Upper lobe of right lung (tissue), 1 donor: ENCODE results near the gene MCM3. TPM values are rescaled to one million over a fixed set of nuclear protein-coding genes. Genes with fewer than 3 reads are reported as not detected.

Source experiments
- ATAC-seq: fragments of 200-7000 bp; cut with Tn5 transposase; one replicate; pipeline ENCODE4 v1.9.1; 2020; ENCODE audit warnings: mild to moderate bottlenecking, moderate library complexity
- DNase-seq: peaks from one replicate; pipeline ENCODE4 v3.0.0-alpha.2; 2020
- H3K27ac ChIP-seq: fragments of 200-600 bp; one replicate; pipeline ENCODE4 v1.8.0; 2022
- H3K27me3 ChIP-seq: fragments of 200-600 bp; one replicate; pipeline ENCODE4 v1.8.0; 2022; ENCODE audit warnings: mild to moderate bottlenecking
- H3K36me3 ChIP-seq: fragments of 200-600 bp; one replicate; pipeline ENCODE4 v1.8.0; 2022
- H3K4me1 ChIP-seq: fragments of 200-600 bp; one replicate; pipeline ENCODE4 v1.8.0; 2022
- H3K4me3 ChIP-seq: fragments of 200-600 bp; one replicate; pipeline ENCODE4 v1.8.0; 2022; ENCODE audit warnings: mild to moderate bottlenecking
- H3K9me3 ChIP-seq: fragments of 200-600 bp; one replicate; pipeline ENCODE4 v1.8.0; 2022
- CTCF ChIP-seq: fragments of 200-600 bp; IDR thresholded peaks from one replicate; pipeline ENCODE4 v1.8.0; 2022; ENCODE audit warnings: antibody characterized with exemption
- intact Hi-C: fragments of 100-400 bp; cut with DNase I; formaldehyde crosslinking; loops from one replicate; pipeline ENCODE4 v1.11.0; 2022
- total RNA-seq: library from RNA; stranded (reverse); fragmentation: NEBNext Ultra II Directional; extraction: Animal tissue kit (Norgen Biotek cat#: 25700); gene quantifications from one replicate; pipeline ENCODE4 v1.2.1, GENCODE V29; 2021
- donor health status: DM: no; HTN: yes; CAD: no; lungs with severe emphysema.

MCM3 gene
- total RNA-seq, 1 donor from 2014 or later: 26.3 TPM

- Histone ChIP-seq H3K4me1 (peaks cover 6% of the 10 kb centered on the region), H3K27me3 (no peaks in the 10 kb centered on the region), H3K27ac (no peak overlapping the region), H3K36me3 (no peaks in the 10 kb centered on the region), H3K4me3 (no peak overlapping the region), H3K9me3 (no peaks in the 10 kb centered on the region)
- DNase-seq: no peak
- no peak for TF ChIP-seq CTCF
- intact Hi-C loops: no loop called here
- ATAC-seq: no peak
Measured at GRCh38 chr6:52317211-52317610, 32.7 kb upstream of the MCM3 start.

GRCh38 chr6:52314752-52315151 lies 30.2 kb upstream of the MCM3 start:
- ATAC-seq (no peak), DNase-seq (no peak)
- Histone ChIP-seq H3K36me3 (no peaks in the 10 kb centered on the region), H3K4me1 (peaks cover 6% of the 10 kb centered on the region), H3K27me3 (no peaks in the 10 kb centered on the region), H3K9me3 (no peaks in the 10 kb centered on the region), H3K4me3 (no peak overlapping the region), H3K27ac (no peak overlapping the region)
- TF ChIP-seq CTCF: no peak
- intact Hi-C loops: no loop called here

- H3K9me3 ChIP-seq: no peaks in the 10 kb centered on the region
- intact Hi-C loops: no loop called here
- H3K4me3 ChIP-seq: no peak overlapping the region
Measured at GRCh38 chr6:52312461-52312860, 27.9 kb upstream of the MCM3 start.

GRCh38 chr6:52310932-52311331 lies 26.4 kb upstream of the MCM3 start:
- no peak for DNase-seq
- intact Hi-C loops: no loop called here

More at GRCh38 chr6:52312461-52312860, 27.9 kb upstream of the MCM3 start:
- H3K27ac ChIP-seq: no peak overlapping the region
- no peaks in the 10 kb centered on the region for H3K27me3 ChIP-seq
- H3K4me1 ChIP-seq: peaks cover 9% of the 10 kb centered on the region
- DNase-seq (no peak), ATAC-seq (no peak)
- TF ChIP-seq CTCF: no peak
- no peaks in the 10 kb centered on the region for H3K36me3 ChIP-seq

GRCh38 chr6:52307900-52308372 lies 23.4 kb upstream of the MCM3 start:
- ATAC-seq (no peak), DNase-seq (no peak)
- Histone ChIP-seq H3K36me3 (no peaks in the 10 kb centered on the region), H3K4me3 (no peak overlapping the region), H3K27me3 (no peaks in the 10 kb centered on the region), H3K27ac (peak overlapping the region; percentile 56), H3K4me1 (peaks cover 39% of the 10 kb centered on the region), H3K9me3 (no peaks in the 10 kb centered on the region)
- intact Hi-C loops: loop anchor here (10.0 kb wide), 1 partner anchor 87 kb away; no protein-coding TSS in a partner anchor
- no peak for TF ChIP-seq CTCF

More at GRCh38 chr6:52310932-52311331, 26.4 kb upstream of the MCM3 start:
- no peak for TF ChIP-seq CTCF
- Histone ChIP-seq H3K4me1 (peaks cover 18% of the 10 kb centered on the region), H3K36me3 (no peaks in the 10 kb centered on the region), H3K9me3 (no peaks in the 10 kb centered on the region), H3K4me3 (no peak overlapping the region), H3K27me3 (no peaks in the 10 kb centered on the region), H3K27ac (no peak overlapping the region)
- peak; percentile 40 for ATAC-seq
